HG02759 (cell line): ENCODE data around the gene PGF.

Source experiments
- ATAC-seq: cut with Tn5 transposase; IDR thresholded peaks from one replicate; pipeline ENCODE4 v1.9.1; 2021; ENCODE audit warnings: mild to moderate bottlenecking, moderate library complexity; ENCODE audit not compliant: unreplicated experiment

The PGF gene

GRCh38 chr14:74905595-74906142, 49.7 kb downstream of the PGF start:
- no peak for ATAC-seq

- no peak for ATAC-seq
Observed at GRCh38 chr14:74904635-74905503, 50.5 kb downstream of the PGF start.

- no peak for ATAC-seq
Observed at GRCh38 chr14:74902941-74903705, 52.3 kb downstream of the PGF start.

- no peak for ATAC-seq
Observed at GRCh38 chr14:74898694-74899093, 56.7 kb downstream of the PGF start.

- no peak for ATAC-seq
Observed at GRCh38 chr14:74898083-74898482, 57.3 kb downstream of the PGF start.

- ATAC-seq = no peak
Observed at GRCh38 chr14:74897642-74898041, 57.8 kb downstream of the PGF start.

GRCh38 chr14:74896400-74896799, 59.0 kb downstream of the PGF start:
- no peak for ATAC-seq

GRCh38 chr14:74893614-74894091, 61.7 kb downstream of the PGF start:
- peak; percentile 70 for ATAC-seq

GRCh38 chr14:74892745-74893144, 62.7 kb downstream of the PGF start:
- ATAC-seq = no peak

- no peak for ATAC-seq
Observed at GRCh38 chr14:74891870-74892269, 63.5 kb downstream of the PGF start.
